Measurements from ENCODE around the gene MT1G.

Gene MT1G

DNA sequence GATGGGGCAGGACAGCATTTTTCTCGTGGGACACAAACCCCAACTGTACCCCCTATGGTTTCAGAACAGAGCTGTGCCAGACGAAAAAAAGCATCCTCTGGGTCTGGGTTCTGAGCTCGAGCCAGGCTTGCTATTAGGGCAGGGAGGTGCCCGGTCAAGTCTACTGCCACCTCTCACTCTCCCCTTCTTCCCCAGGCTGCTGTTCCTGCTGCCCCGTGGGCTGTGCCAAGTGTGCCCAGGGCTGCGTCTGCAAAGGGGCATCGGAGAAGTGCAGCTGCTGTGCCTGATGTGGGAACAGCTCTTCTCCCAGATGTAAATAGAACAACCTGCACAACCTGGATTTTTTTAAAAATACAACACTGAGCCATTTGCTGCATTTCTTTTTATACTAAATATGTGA, 41.2 kb downstream of the MT1G start:
- Histone ChIP-seq H3K27me3 (ENCODE audit: insufficient read depth, poor library complexity, severe bottlenecking) (peaks cover 35% of the 10 kb centered on the region), H3K4me3 (replicated peaks; ENCODE audit: insufficient read depth, low read length) (peak overlapping the region; percentile 46), H3K27ac (replicated peaks) (no peak overlapping the region)
- TF ChIP-seq POLR2AphosphoS5 (IDR thresholded peaks at IDR 0.05; ENCODE audit: low read depth) = no peak
- no peak for TF ChIP-seq GABPA (IDR thresholded peaks at IDR 0.05; ENCODE audit: low read depth)
- no peak for DNase-seq (ENCODE audit: low read depth in 1 of 2, low spot score in 1 of 2)

- Histone ChIP-seq H3K27me3 (ENCODE audit: insufficient read depth, poor library complexity, severe bottlenecking) (peaks cover 29% of the 10 kb centered on the region), H3K27ac (replicated peaks) (no peak overlapping the region), H3K4me3 (replicated peaks; ENCODE audit: insufficient read depth, low read length) (peak overlapping the region; percentile 46)
- no peak for DNase-seq (ENCODE audit: low read depth in 1 of 2, low spot score in 1 of 2)
- TF ChIP-seq SPI1 (IDR thresholded peaks at IDR 0.05; ENCODE audit: borderline replicate concordance, low read depth) (no peak), POLR2AphosphoS5 (IDR thresholded peaks at IDR 0.05; ENCODE audit: low read depth) (no peak), GABPA (IDR thresholded peaks at IDR 0.05; ENCODE audit: low read depth) (no peak), CTCF (IDR thresholded peaks at IDR 0.05; ENCODE audit: insufficient read depth, low read length) (no peak)
- TF ChIP-seq, protein P1, sequence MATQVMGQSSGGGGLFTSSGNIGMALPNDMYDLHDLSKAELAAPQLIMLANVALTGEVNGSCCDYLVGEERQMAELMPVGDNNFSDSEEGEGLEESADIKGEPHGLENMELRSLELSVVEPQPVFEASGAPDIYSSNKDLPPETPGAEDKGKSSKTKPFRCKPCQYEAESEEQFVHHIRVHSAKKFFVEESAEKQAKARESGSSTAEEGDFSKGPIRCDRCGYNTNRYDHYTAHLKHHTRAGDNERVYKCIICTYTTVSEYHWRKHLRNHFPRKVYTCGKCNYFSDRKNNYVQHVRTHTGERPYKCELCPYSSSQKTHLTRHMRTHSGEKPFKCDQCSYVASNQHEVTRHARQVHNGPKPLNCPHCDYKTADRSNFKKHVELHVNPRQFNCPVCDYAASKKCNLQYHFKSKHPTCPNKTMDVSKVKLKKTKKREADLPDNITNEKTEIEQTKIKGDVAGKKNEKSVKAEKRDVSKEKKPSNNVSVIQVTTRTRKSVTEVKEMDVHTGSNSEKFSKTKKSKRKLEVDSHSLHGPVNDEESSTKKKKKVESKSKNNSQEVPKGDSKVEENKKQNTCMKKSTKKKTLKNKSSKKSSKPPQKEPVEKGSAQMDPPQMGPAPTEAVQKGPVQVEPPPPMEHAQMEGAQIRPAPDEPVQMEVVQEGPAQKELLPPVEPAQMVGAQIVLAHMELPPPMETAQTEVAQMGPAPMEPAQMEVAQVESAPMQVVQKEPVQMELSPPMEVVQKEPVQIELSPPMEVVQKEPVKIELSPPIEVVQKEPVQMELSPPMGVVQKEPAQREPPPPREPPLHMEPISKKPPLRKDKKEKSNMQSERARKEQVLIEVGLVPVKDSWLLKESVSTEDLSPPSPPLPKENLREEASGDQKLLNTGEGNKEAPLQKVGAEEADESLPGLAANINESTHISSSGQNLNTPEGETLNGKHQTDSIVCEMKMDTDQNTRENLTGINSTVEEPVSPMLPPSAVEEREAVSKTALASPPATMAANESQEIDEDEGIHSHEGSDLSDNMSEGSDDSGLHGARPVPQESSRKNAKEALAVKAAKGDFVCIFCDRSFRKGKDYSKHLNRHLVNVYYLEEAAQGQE (IDR thresholded peaks at IDR 0.05; ENCODE audit: insufficient replicate concordance, low read depth) = no peak
These were observed 41.8 kb downstream of the MT1G start for GRCh38 chr16:56625943-56626654.

DNA sequence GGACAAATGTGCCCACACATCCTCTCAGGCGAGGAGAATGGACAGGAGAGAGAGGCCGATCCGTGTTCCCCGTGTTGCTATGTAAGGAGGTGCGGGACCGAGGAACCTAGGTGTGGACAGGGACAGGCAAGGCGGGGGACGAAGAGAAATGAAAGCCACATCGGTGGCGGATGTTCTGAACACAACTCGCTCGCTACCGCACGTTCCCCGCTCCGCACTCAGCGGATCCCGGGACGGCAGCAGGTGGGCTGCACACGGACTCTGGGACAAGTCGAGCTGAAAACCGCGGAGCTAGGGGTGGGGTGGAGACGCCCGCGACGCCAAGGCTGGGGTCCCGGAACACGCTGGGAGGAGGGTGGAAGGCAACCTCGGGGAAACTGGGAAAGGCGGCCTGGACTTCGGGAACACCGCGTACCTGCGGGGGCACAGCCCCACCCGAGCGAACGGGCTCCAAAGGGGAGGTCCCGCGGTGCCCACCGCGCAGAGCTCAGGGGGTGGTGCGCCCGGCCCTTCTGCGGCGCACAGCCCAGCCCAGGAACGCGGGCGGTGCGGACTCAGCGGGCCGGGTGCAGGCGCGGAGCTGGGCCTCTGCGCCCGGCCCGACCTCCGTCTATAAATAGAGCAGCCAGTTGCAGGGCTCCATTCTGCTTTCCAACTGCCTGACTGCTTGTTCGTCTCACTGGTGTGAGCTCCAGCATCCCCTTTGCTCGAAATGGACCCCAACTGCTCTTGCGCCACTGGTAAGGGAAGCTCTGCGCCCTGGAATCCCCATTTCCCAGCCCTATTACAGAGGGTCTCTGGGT, 42.5 kb downstream of the MT1G start, which contains the start of gene MT1E:
MT1E (plus strand) TSS at position 642 of the 803 bp plus-strand sequence; CDS start at position 713, 71 bp downstream.
- TF ChIP-seq CTCF (IDR thresholded peaks at IDR 0.05; ENCODE audit: insufficient read depth, low read length) (no peak), GABPA (IDR thresholded peaks at IDR 0.05; ENCODE audit: low read depth) (no peak), SPI1 (IDR thresholded peaks at IDR 0.05; ENCODE audit: borderline replicate concordance, low read depth) (no peak), POLR2AphosphoS5 (IDR thresholded peaks at IDR 0.05; ENCODE audit: low read depth) (no peak)
- TF ChIP-seq, protein P1 (IDR thresholded peaks at IDR 0.05; ENCODE audit: insufficient replicate concordance, low read depth) = no peak
- Histone ChIP-seq H3K27ac (replicated peaks) (no peak within 1 kb of the TSS; the same call in 1 of the 2 replicates), H3K27me3 (ENCODE audit: insufficient read depth, poor library complexity, severe bottlenecking) (peaks cover 21% of the 10 kb centered on the region), H3K4me3 (replicated peaks; ENCODE audit: insufficient read depth, low read length) (peak within 1 kb of the TSS; percentile 46)
- DNase-seq (ENCODE audit: low read depth in 1 of 2, low spot score in 1 of 2) = peak; percentile 42 to 60

DNA sequence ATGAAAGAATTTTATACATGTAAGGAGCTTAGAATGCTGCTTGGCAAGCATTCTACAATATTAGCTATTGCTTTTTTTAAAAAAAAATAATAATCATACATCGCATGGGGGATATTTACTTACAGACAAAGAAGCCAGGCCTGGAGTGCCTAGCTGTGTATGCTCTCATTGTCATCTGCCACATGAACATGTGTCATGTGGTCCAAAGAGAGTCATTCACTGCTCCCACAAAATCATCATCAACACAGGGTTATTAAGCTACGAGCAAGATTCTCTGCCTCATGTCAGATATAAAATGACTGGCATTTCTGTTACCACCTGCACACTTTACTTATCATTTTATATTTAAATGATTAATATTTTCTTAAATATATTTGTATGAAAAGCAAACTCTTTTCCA, 44.2 kb downstream of the MT1G start:
- peaks cover 13% of the 10 kb centered on the region for H3K27me3 ChIP-seq (ENCODE audit: insufficient read depth, poor library complexity, severe bottlenecking)

More for the DNA sequence above, 44.2 kb downstream of the MT1G start:
- no peak overlapping the region for H3K4me3 ChIP-seq (replicated peaks; ENCODE audit: insufficient read depth, low read length)
- TF ChIP-seq SPI1 (IDR thresholded peaks at IDR 0.05; ENCODE audit: borderline replicate concordance, low read depth) (no peak), CTCF (IDR thresholded peaks at IDR 0.05; ENCODE audit: insufficient read depth, low read length) (no peak), GABPA (IDR thresholded peaks at IDR 0.05; ENCODE audit: low read depth) (no peak), POLR2AphosphoS5 (IDR thresholded peaks at IDR 0.05; ENCODE audit: low read depth) (no peak)
- TF ChIP-seq, protein P1 (IDR thresholded peaks at IDR 0.05; ENCODE audit: insufficient replicate concordance, low read depth) = no peak
- DNase-seq (ENCODE audit: low read depth in 1 of 2, low spot score in 1 of 2) = no peak
- no peak overlapping the region for H3K27ac ChIP-seq (replicated peaks)

Measured in HL-60 (cell line).